ENCODE data around the gene SPEF1. TPM values are rescaled to one million over a fixed set of nuclear protein-coding genes. Genes with fewer than 3 reads are reported as not detected.

The SPEF1 gene
- total and polyA plus RNA-seq, 2 of the 13 experiments (the other 11 are each of a cell fraction or from before 2014, with no cell fraction given), result 0.11 to 0.27 TPM

- TF ChIP-seq ZNF281 (CRISPR knock-in tag; IDR thresholded peaks at IDR 0.05; ENCODE audit: borderline replicate concordance), result peak; percentile 59; the same call in 1 of the 2 replicates
- TF ChIP-seq PHF21A (CRISPR knock-in tag; IDR thresholded peaks at IDR 0.05), result 0 out of 2 replicates have a peak, but pooled peaks have one; percentile 8
- TF ChIP-seq SALL2 (CRISPR knock-in tag; IDR thresholded peaks at IDR 0.05), result peak; percentile 81
- peak; percentile 60 for TF ChIP-seq BHLHE40 (IDR thresholded peaks at IDR 0.05; ENCODE audit: low read length)
- peak; percentile 60 for TF ChIP-seq TFDP2 (CRISPR knock-in tag; IDR thresholded peaks at IDR 0.05)
- TF ChIP-seq KLF9 (CRISPR knock-in tag; IDR thresholded peaks at IDR 0.05; ENCODE audit: low read depth), result no peak
- no peak for TF ChIP-seq MAFF (IDR thresholded peaks at IDR 0.05; ENCODE audit: low read depth, low read length)
- TF ChIP-seq ZBTB7B (CRISPR knock-in tag; IDR thresholded peaks at IDR 0.05), result 0 out of 2 replicates have a peak, but pooled peaks have one; percentile 31
- TF ChIP-seq GTF3A (CRISPR knock-in tag; conservative IDR thresholded peaks at IDR 0.05), result no peak
- peak in 1 of 2 experiments; percentile 55; a peak in 1 of 4 replicates for TF ChIP-seq KLF16 (CRISPR knock-in tag; IDR thresholded peaks at IDR 0.05)
- TF ChIP-seq MYPOP (CRISPR knock-in tag; IDR thresholded peaks at IDR 0.05), result peak; percentile 84; the same call in 1 of the 2 replicates
- TF ChIP-seq ZBTB25 (CRISPR knock-in tag; IDR thresholded peaks at IDR 0.05), result peak; percentile 49
- no peak for TF ChIP-seq SYNCRIP (IDR thresholded peaks at IDR 0.05; ENCODE audit: insufficient read depth, low read depth, low read length)
- TF ChIP-seq ZNF343 (CRISPR knock-in tag; IDR thresholded peaks at IDR 0.05), result peak; percentile 96
- peak; percentile 75; the same call in 1 of the 2 replicates for TF ChIP-seq ZBTB33 (CRISPR knock-in tag; IDR thresholded peaks at IDR 0.05)
- TF ChIP-seq ZNF569 (CRISPR knock-in tag; IDR thresholded peaks at IDR 0.05; ENCODE audit: borderline replicate concordance), result no peak
- no peak for TF ChIP-seq MED13 (CRISPR knock-in tag; IDR thresholded peaks at IDR 0.05)
- TF ChIP-seq SOX13 (IDR thresholded peaks at IDR 0.05), result no peak
- peak in 1 of 2 experiments; percentile 40; a peak in 2 of 4 replicates for TF ChIP-seq SOX13 (CRISPR knock-in tag; conservative IDR thresholded peaks at IDR 0.05 in 1 of 2, IDR thresholded peaks at IDR 0.05 in 1 of 2)
- 0 out of 2 replicates have a peak, but pooled peaks have one; percentile 39 for TF ChIP-seq ZNF788 (CRISPR knock-in tag; IDR thresholded peaks at IDR 0.05; ENCODE audit: borderline replicate concordance)
Measured at GRCh38 chr20:3786665-3787323, 5.5 kb upstream of the SPEF1 start, which contains the start of gene CENPB (continued).
